Skeletal muscle tissue (tissue), 4 donors: ENCODE data around the gene ZBTB8B. TPM values are rescaled to one million over a fixed set of nuclear protein-coding genes. Genes with fewer than 3 reads are reported as not detected.
"Not testable (repeated sequence)": the region's sequence is repeated elsewhere in the genome, so short reads cannot be mapped to it uniquely, and the experiment has no call there.

Experiments used
- H3K27ac ChIP-seq: one replicate; pipeline ENCODE4 v1.7.0; 2013; ENCODE audit warnings: mild to moderate bottlenecking, low read depth, low read length, inconsistent platforms
- H3K27me3 ChIP-seq, 3 donors: one replicate each; pipeline ENCODE4 v1.7.0; 2013; ENCODE audit warnings: low read length in 3 of 3; ENCODE audit not compliant: control insufficient read depth in 3 of 3, insufficient read depth in 3 of 3
- H3K36me3 ChIP-seq, 3 donors: one replicate each; pipeline ENCODE4 v1.7.0; 2013; ENCODE audit warnings: low read length in 3 of 3; ENCODE audit not compliant: control insufficient read depth in 3 of 3, insufficient read depth in 3 of 3
- H3K4me1 ChIP-seq, 3 donors: one replicate each; pipeline ENCODE4 v1.7.0; 2013; ENCODE audit warnings: low read length in 3 of 3, mild to moderate bottlenecking in 3 of 3; ENCODE audit not compliant: control insufficient read depth in 3 of 3, insufficient read depth in 3 of 3
- H3K4me3 ChIP-seq, 3 donors: one replicate each; pipeline ENCODE4 v1.7.0; 2013; ENCODE audit warnings: low read length in 3 of 3
- H3K9ac ChIP-seq, 3 donors: one replicate each; pipeline ENCODE4 v1.7.0; 2013; ENCODE audit warnings: low read length in 3 of 3, mild to moderate bottlenecking in 3 of 3, moderate library complexity in 2 of 3, low read depth in 1 of 3
- H3K9me3 ChIP-seq, 3 donors: one replicate each; pipeline ENCODE4 v1.7.0; 2013; ENCODE audit warnings: low read length in 3 of 3; ENCODE audit not compliant: control insufficient read depth in 3 of 3
- total RNA-seq: library from RNA; depleted of rRNA; stranded (reverse); fragments of >200 nt; gene quantifications from one replicate; pipeline ENCODE4 v1.2.3, GENCODE V29; 2014
- donor health status: Osteomylitis.

ZBTB8B gene
- total RNA-seq, 1 donor from 2014 or later: under 0.01 TPM

GRCh38 chr1:32448186-32448772 is 16.6 kb upstream of the ZBTB8B start:
- H3K36me3 ChIP-seq, H3K27ac ChIP-seq, H3K27me3 ChIP-seq, H3K9me3 ChIP-seq, H3K4me1 ChIP-seq, H3K4me3 ChIP-seq: not testable (repeated sequence)
- H3K9ac ChIP-seq: peak overlapping the region in 1 of 3 donors; percentile 45

DNA sequence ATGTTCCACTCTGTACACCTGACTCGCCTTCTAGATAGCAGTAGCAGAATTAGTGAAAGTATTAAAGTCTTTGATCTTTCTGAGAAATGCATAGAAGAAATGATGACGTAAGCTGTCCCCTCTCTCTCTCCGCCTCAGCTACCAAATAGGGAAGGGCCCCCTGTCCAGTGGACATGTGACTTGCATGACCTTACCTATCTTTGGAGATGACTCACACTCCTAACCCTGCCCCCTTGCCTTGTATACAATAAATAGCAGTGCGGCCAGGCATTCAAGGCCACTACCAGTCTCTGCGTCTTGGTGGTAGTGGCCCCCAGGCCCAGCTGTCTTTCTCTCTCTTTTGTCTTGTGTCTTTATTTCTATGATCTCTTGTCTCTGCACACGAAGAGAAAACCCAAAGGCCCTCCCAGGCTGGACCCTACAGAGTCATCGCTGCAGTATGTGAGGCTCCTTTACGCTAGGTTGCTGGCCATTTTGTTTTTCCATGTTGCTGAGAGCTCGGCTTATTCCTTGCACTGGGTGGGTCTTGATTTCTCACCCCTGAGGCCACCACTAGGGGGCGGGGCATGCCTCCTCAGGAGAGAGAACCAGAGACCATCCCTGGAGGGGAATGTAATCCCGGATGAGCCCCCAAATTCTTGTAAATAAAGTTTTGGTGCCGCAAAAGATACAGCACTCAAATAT is 16.0 kb upstream of the ZBTB8B start:
- no peaks in the 10 kb centered on the region for H3K4me1 ChIP-seq
- no peaks in the 10 kb centered on the region for H3K36me3 ChIP-seq
- H3K27ac ChIP-seq: no peak overlapping the region
- H3K9ac ChIP-seq: peak overlapping the region in 1 of 3 donors; percentile 33
- H3K9me3 ChIP-seq: no peaks in the 10 kb centered on the region
- H3K27me3 ChIP-seq: no peaks in the 10 kb centered on the region
- no peak overlapping the region for H3K4me3 ChIP-seq

- H3K4me3 ChIP-seq, H3K27me3 ChIP-seq, H3K27ac ChIP-seq, H3K4me1 ChIP-seq, H3K9ac ChIP-seq, H3K9me3 ChIP-seq, H3K36me3 ChIP-seq: not testable (repeated sequence)
Observed at GRCh38 chr1:32449457-32449831, 15.4 kb upstream of the ZBTB8B start.

GRCh38 chr1:32454726-32455125 is 10.1 kb upstream of the ZBTB8B start:
- no peak overlapping the region for H3K4me3 ChIP-seq
- H3K27me3 ChIP-seq: no peaks in the 10 kb centered on the region
- H3K36me3 ChIP-seq: no peaks in the 10 kb centered on the region
- H3K4me1 ChIP-seq: no peaks in the 10 kb centered on the region
- H3K27ac ChIP-seq: no peak overlapping the region
- no peak overlapping the region for H3K9ac ChIP-seq
- peaks cover 0 to 4% (median 0%) of the 10 kb centered on the region in 3 donors for H3K9me3 ChIP-seq

DNA sequence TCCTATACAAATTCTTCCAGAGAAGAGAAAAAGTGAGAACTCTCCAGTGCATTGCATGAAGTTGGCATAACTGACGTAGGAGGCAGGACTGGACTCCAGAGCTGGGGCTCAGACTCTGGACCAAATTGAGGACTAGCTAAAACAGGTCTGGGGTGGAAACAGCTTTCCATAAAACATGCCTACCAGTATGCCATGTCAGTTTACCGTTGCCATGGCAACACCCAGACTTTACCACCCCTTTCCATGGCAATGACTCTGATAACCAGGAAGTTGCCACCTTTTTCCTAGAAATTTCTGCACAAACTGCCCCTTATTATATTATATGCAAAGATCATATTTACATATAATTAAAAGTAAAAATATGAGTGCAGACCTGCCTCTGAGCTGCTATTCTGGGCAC is 8.9 kb upstream of the ZBTB8B start:
- H3K9me3 ChIP-seq: peaks cover 0 to 4% (median 0%) of the 10 kb centered on the region in 3 donors
- no peak overlapping the region for H3K27ac ChIP-seq
- H3K27me3 ChIP-seq: no peaks in the 10 kb centered on the region
- H3K9ac ChIP-seq: no peak overlapping the region
- H3K4me3 ChIP-seq: no peak overlapping the region
- no peaks in the 10 kb centered on the region for H3K4me1 ChIP-seq
- H3K36me3 ChIP-seq: no peaks in the 10 kb centered on the region

DNA sequence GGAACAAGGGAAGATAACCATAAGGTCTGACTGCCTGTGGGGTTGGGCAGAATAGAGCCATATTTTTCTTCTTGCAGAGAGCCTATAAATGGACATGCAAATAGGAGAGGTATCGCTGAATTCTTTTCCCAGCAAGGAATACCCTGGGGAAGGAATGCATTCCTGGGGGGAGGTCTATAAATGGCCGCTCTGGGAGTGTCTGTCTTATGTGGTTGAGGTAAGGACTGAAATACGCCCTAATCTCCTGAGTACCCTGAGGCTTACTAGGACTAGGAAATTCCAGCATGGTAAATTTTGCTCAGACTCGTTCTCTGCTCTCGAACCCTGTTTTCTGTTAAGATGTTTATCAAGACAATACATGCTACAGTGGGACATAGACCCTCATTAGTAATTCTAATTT is 6.1 kb upstream of the ZBTB8B start:
- not testable (repeated sequence) for H3K27ac ChIP-seq, H3K4me1 ChIP-seq, H3K36me3 ChIP-seq, H3K9ac ChIP-seq, H3K4me3 ChIP-seq, H3K27me3 ChIP-seq, H3K9me3 ChIP-seq

DNA sequence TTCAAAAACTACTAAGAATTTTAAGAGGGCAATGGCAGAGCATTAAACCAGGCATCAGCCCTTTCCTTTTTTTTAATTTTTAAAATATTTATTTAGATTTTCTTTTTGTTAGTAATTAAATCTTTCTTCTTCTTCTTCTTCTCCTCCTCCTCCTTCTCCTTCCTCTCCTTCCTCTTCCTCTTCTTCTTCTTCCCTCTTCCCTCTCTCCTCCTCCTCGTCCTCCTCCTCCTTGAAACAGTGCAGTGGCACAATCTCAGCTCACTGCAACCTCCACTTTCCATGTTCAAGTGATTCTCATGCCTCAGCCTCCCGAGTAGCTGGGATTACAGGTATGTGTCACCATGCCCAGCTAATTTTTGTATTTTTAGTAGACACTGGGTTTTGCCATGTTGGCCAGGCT is 1.9 kb upstream of the ZBTB8B start:
- not testable (repeated sequence) for H3K27ac ChIP-seq, H3K9ac ChIP-seq, H3K9me3 ChIP-seq, H3K4me3 ChIP-seq, H3K36me3 ChIP-seq
- Histone ChIP-seq H3K27me3 (peaks cover 26 to 34% (median 32%) of the 10 kb centered on the region in 3 donors), H3K4me1 (peaks cover 15 to 17% (median 16%) of the 10 kb centered on the region in 3 donors)

GRCh38 chr1:32464191-32464715 is 619 bp upstream of the ZBTB8B start:
- no peak overlapping the region for H3K27ac ChIP-seq
- H3K9me3 ChIP-seq: no peaks in the 10 kb centered on the region
- peak overlapping the region; percentile 68 to 79 (median 76) for H3K4me3 ChIP-seq
- H3K27me3 ChIP-seq: peaks cover 26 to 39% (median 32%) of the 10 kb centered on the region in 3 donors
- H3K9ac ChIP-seq: peak overlapping the region; percentile 48 to 57 (median 51)
- H3K36me3 ChIP-seq: no peaks in the 10 kb centered on the region
- peaks cover 15 to 17% (median 16%) of the 10 kb centered on the region in 3 donors for H3K4me1 ChIP-seq

GRCh38 chr1:32465578-32465933 is 684 bp downstream of the ZBTB8B start:
- H3K36me3 ChIP-seq: no peaks in the 10 kb centered on the region
- peak overlapping the region in 2 of 3 donors; percentile 68 to 79 for H3K4me3 ChIP-seq
- H3K27ac ChIP-seq: no peak overlapping the region
- no peaks in the 10 kb centered on the region for H3K9me3 ChIP-seq
- H3K27me3 ChIP-seq: peaks cover 27 to 40% (median 33%) of the 10 kb centered on the region in 3 donors
- peaks cover 15 to 17% (median 16%) of the 10 kb centered on the region in 3 donors for H3K4me1 ChIP-seq
- peak overlapping the region in 1 of 3 donors; percentile 68 for H3K9ac ChIP-seq

DNA sequence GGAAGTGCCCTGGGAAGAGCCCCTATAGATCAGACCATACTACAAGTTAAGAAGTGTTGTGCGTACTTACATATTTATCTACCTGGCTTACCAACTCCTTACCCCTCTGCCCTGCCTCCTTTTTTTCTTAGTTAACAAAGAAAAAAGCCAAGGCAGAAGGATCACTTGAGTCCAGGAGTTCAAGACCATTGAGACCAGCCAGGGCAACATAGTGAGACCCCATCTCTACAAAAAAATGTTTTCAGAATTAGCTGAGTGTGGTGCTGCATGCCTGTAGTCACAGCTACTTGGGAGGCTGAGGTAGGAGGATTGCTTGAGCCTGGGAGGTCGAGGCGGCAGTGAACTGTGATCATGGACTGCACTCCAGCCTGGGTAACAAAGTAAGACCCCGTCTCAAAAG is 1.9 kb downstream of the ZBTB8B start:
- Histone ChIP-seq H3K9ac (no peak overlapping the region), H3K9me3 (no peaks in the 10 kb centered on the region), H3K27ac (no peak overlapping the region), H3K4me3 (no peak overlapping the region), H3K27me3 (peaks cover 37 to 47% (median 42%) of the 10 kb centered on the region in 3 donors), H3K4me1 (peaks cover 15 to 17% (median 16%) of the 10 kb centered on the region in 3 donors), H3K36me3 (no peaks in the 10 kb centered on the region)
